BJ (cell line): ENCODE results near the gene ETFA. TPM values are rescaled to one million over a fixed set of nuclear protein-coding genes. Genes with fewer than 3 reads are reported as not detected.
"Not testable (repeated sequence)": the region's sequence is repeated elsewhere in the genome, so short reads cannot be mapped to it uniquely, and the experiment has no call there.

Experiments used
- CTCF ChIA-PET: fragments of 350-600 bp; formaldehyde crosslinking; extraction: SDS; loops from one replicate; lab custom pipeline; 2021; ENCODE audit warnings: antibody characterized with exemption, inconsistent platforms; lab: Yijun Ruan, JAX
- POLR2A ChIA-PET: fragments of 300-600 bp; sonication (Branson Sonifier 250); formaldehyde crosslinking; extraction: SDS; loops from one replicate; lab custom pipeline; 2021; ENCODE audit warnings: antibody characterized with exemption; lab: Charles Lee
- DNase-seq: peaks from one replicate; pipeline ENCODE4 v3.0.0-alpha.2; 2011; ENCODE audit warnings: low read depth
- H3K27me3 ChIP-seq: 2 replicates; pipeline ENCODE4 v1.6.0; 2011; ENCODE audit warnings: low read length; ENCODE audit not compliant: control insufficient read depth, insufficient read depth
- H3K36me3 ChIP-seq: 2 replicates; pipeline ENCODE4 v1.5.1; 2011; ENCODE audit warnings: low read length; ENCODE audit not compliant: control insufficient read depth, insufficient read depth
- H3K4me3 ChIP-seq: 2 replicates; pipeline ENCODE4 v1.5.1; 2011; ENCODE audit warnings: low read depth, mild to moderate bottlenecking, control low read depth, low read length
- CTCF ChIP-seq: IDR thresholded peaks from 2 replicates; pipeline ENCODE4 v1.5.1; 2011; ENCODE audit warnings: low read depth, mild to moderate bottlenecking, control low read depth, inconsistent platforms, low read length, moderate library complexity; ENCODE audit not compliant: insufficient read depth
- polyA plus RNA-seq: library from polyadenylated mRNA; depleted of rRNA; stranded (reverse); fragments of >200 nt; gene quantifications from 2 replicates; pipeline ENCODE4 v1.2.3, GENCODE V29; 2011

Gene ETFA
- polyA plus RNA-seq, 1 experiment, result 113 TPM

GRCh38 chr15:76278651-76279050, 32.6 kb downstream of the ETFA start:
- TF ChIP-seq CTCF, result no peak
- CTCF ChIA-PET, result interaction anchor here (1.0 to 1.8 kb wide), 3 partner anchors 11 to 88 kb away, joined by 3 to 4 read pairs (median 4); no protein-coding TSS in a partner anchor
- no peak for DNase-seq
- no peak overlapping the region for H3K4me3 ChIP-seq
- POLR2A ChIA-PET, result no interaction called here
- H3K27me3 ChIP-seq, result no peaks in the 10 kb centered on the region
- H3K36me3 ChIP-seq, result peaks cover 16% of the 10 kb centered on the region

DNA sequence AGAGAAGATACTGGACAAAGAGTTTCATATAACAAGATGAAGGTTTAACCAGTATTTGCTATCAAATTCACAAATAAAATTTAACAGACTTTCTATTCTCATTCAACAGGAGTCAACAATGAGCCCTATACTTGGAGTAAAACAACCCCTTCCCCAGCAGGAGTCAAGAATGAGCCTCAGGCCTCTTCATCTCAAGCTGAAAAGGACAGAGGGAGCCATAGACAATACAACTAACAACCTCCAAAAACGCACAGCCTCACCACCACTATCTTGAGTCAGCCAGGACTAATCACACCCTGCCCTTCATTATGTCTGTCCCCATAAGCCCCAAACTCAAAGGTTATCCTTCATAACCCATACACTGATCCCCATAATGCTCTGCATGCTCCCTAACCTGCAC, 36.4 kb downstream of the ETFA start:
- H3K27me3 ChIP-seq, result no peaks in the 10 kb centered on the region
- H3K4me3 ChIP-seq, result no peak overlapping the region
- ChIA-PET POLR2A (no interaction called here), CTCF (no interaction called here)
- DNase-seq, result no peak
- no peak for TF ChIP-seq CTCF
- peaks cover 11% of the 10 kb centered on the region for H3K36me3 ChIP-seq

DNA sequence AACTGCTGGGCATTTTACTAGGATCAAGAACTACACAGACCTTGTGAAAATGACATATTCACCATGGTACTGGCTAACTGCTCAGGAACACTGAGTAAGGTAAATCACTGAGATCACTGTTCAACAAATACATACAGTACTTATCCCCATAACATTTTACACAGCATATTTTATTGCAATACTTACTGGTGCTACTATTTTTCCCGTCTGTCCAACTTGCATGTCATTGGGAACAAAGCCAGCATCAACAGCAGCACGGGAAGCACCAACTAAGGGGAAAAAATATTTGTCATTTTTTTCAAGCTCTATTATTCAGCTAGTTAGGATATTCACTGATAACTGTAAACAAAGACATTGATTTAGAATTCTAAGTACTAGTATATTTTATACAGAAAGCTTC, 37.0 kb downstream of the ETFA start:
- DNase-seq, result no peak
- TF ChIP-seq CTCF, result no peak
- Histone ChIP-seq H3K36me3 (peaks cover 10% of the 10 kb centered on the region), H3K27me3 (no peaks in the 10 kb centered on the region), H3K4me3 (no peak overlapping the region)
- CTCF ChIA-PET, result interaction anchor here (0.5 kb wide), 1 partner anchor 56 kb away, joined by 3 read pairs; no protein-coding TSS in a partner anchor
- POLR2A ChIA-PET, result no interaction called here

- peaks cover 2% of the 10 kb centered on the region; the same call in 1 of the 2 replicates for H3K36me3 ChIP-seq
- CTCF ChIA-PET, result no interaction called here
Observed at GRCh38 chr15:76270876-76271275, 40.4 kb downstream of the ETFA start.

DNA sequence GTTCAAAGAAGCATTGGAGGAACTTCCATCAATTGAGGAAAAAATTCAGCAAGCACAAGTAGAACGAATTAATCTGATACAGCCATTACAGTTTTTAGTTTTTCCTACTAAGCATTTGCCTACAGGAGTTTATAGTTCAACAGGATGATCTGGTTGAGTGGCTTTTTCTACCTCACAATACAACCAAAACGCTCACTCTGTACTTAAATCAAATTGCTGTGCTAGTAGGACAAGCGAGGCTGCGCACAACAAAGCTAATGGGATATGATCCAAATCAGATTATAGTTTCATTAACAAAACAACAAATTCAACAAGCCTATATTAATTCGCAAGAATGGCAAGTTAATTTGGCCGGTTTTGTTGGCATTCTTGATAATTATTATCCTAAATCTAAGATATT, 44.2 kb downstream of the ETFA start:
- H3K4me3 ChIP-seq, result no peak overlapping the region
- POLR2A ChIA-PET, result no interaction called here
- no peaks in the 10 kb centered on the region for H3K27me3 ChIP-seq
- no peak for DNase-seq
- TF ChIP-seq CTCF, result no peak
- CTCF ChIA-PET, result interaction anchor here (0.9 kb wide), 1 partner anchor 9 kb away, joined by 3 read pairs; no protein-coding TSS in a partner anchor
- H3K36me3 ChIP-seq, result peaks cover 3% of the 10 kb centered on the region

More at GRCh38 chr15:76270876-76271275, 40.4 kb downstream of the ETFA start:
- TF ChIP-seq CTCF, result no peak
- POLR2A ChIA-PET, result no interaction called here
- Histone ChIP-seq H3K4me3 (no peak overlapping the region), H3K27me3 (no peaks in the 10 kb centered on the region)
- no peak for DNase-seq

GRCh38 chr15:76265769-76266168, 45.5 kb downstream of the ETFA start:
- H3K4me3 ChIP-seq, CTCF ChIA-PET, H3K27me3 ChIP-seq, DNase-seq, H3K36me3 ChIP-seq, POLR2A ChIA-PET: not testable (repeated sequence)
